ENCODE results near the gene ZNF385D. TPM values are rescaled to one million over a fixed set of nuclear protein-coding genes. Genes with fewer than 3 reads are reported as not detected.

The ZNF385D gene
- polyA plus RNA-seq, 1 of the 3 experiments (the other 2 are of a cell fraction): 1.8 TPM

- 88% methylated on average over 2 of the region's 2 CpGs for WGBS (ENCODE audit: low lambda C conversion rate)
- no peaks in the 10 kb centered on the region for H3F3A ChIP-seq (replicated peaks; ENCODE audit: insufficient read depth)
- peaks cover 0 to 3% of the 10 kb centered on the region in 2 experiments; a peak in 2 of 4 replicates for H3K4me1 ChIP-seq (ENCODE audit: control insufficient read depth in 1 of 2, insufficient read depth in 2 of 2, low read depth in 1 of 2, low read length in 1 of 2)
- ChIA-PET CTCF (interaction anchor here (1.1 kb wide), 1 partner anchor 8 kb away, joined by 3 read pairs; no protein-coding TSS in a partner anchor), POLR2A (interaction anchor here (0.6 kb wide), 1 partner anchor 186 kb away, joined by 3 read pairs; no protein-coding TSS in a partner anchor)
- no peaks in the 10 kb centered on the region for H3K9me2 ChIP-seq
- no peak overlapping the region for H3K9ac ChIP-seq
- H3K27ac ChIP-seq (ENCODE audit: low read depth in 2 of 2, low read length in 1 of 2): no peak overlapping the region
- H4K20me1 ChIP-seq (ENCODE audit: insufficient read depth): no peaks in the 10 kb centered on the region
- no peak overlapping the region for H3K4me2 ChIP-seq
- no peak for TF ChIP-seq MAX (IDR thresholded peaks at IDR 0.05; ENCODE audit: low read depth)
- H3K27me3 ChIP-seq (ENCODE audit: insufficient read depth): no peaks in the 10 kb centered on the region
- H3K79me2 ChIP-seq (ENCODE audit: insufficient read depth): no peaks in the 10 kb centered on the region
- H3K4me3 ChIP-seq (ENCODE audit: low read depth in 2 of 2, low read length in 1 of 2): no peak overlapping the region
- DNase-seq: no peak
- no peaks in the 10 kb centered on the region for H3K9me3 ChIP-seq
- no peak overlapping the region for H2AFZ ChIP-seq (ENCODE audit: low read depth)
- no peaks in the 10 kb centered on the region for H3K36me3 ChIP-seq (replicated peaks in 1 of 2; ENCODE audit: control insufficient read depth in 1 of 2, insufficient read depth in 2 of 2, low read length in 1 of 2)
These were observed 106.7 kb downstream of the ZNF385D start for GRCh38 chr3:21644268-21644667.

- Histone ChIP-seq H3K4me1 (ENCODE audit: control insufficient read depth in 1 of 2, insufficient read depth in 2 of 2, low read depth in 1 of 2, low read length in 1 of 2) (peaks cover 0 to 3% of the 10 kb centered on the region in 2 experiments; a peak in 2 of 4 replicates), H2AFZ (ENCODE audit: low read depth) (no peak overlapping the region), H3K36me3 (replicated peaks in 1 of 2; ENCODE audit: control insufficient read depth in 1 of 2, insufficient read depth in 2 of 2, low read length in 1 of 2) (no peaks in the 10 kb centered on the region), H4K20me1 (ENCODE audit: insufficient read depth) (no peaks in the 10 kb centered on the region), H3K27ac (ENCODE audit: low read depth in 2 of 2, low read length in 1 of 2) (no peak overlapping the region), H3K79me2 (ENCODE audit: insufficient read depth) (no peaks in the 10 kb centered on the region), H3K4me3 (ENCODE audit: low read depth in 2 of 2, low read length in 1 of 2) (no peak overlapping the region), H3K4me2 (no peak overlapping the region), H3K9me3 (no peaks in the 10 kb centered on the region), H3K9ac (no peak overlapping the region), H3F3A (replicated peaks; ENCODE audit: insufficient read depth) (no peaks in the 10 kb centered on the region), H3K27me3 (ENCODE audit: insufficient read depth) (no peaks in the 10 kb centered on the region), H3K9me2 (no peaks in the 10 kb centered on the region)
- no peak for DNase-seq
- no peak for TF ChIP-seq CTCF (IDR thresholded peaks at IDR 0.05)
- no peak for TF ChIP-seq GATA2 (CRISPR knock-in tag; IDR thresholded peaks at IDR 0.05)
- TF ChIP-seq EP300 (IDR thresholded peaks at IDR 0.05; ENCODE audit: borderline replicate concordance in 1 of 2, low read depth in 1 of 2, low read length in 1 of 2): no peak
- no peak for TF ChIP-seq MEF2A (IDR thresholded peaks at IDR 0.05; ENCODE audit: borderline replicate concordance, low read depth)
- no peak for TF ChIP-seq POLR2AphosphoS5 (IDR thresholded peaks at IDR 0.05; ENCODE audit: low read depth, low read length)
- no peak for TF ChIP-seq TCF12 (IDR thresholded peaks at IDR 0.05)
- TF ChIP-seq PBX3 (IDR thresholded peaks at IDR 0.05): no peak
- no peak for TF ChIP-seq RXRA (IDR thresholded peaks at IDR 0.05; ENCODE audit: borderline replicate concordance, low read depth)
- TF ChIP-seq NFIC (IDR thresholded peaks at IDR 0.05; ENCODE audit: borderline replicate concordance): no peak
- no peak for TF ChIP-seq USF1 (IDR thresholded peaks at IDR 0.05; ENCODE audit: borderline replicate concordance, low read depth)
- no peak for TF ChIP-seq RFX5 (IDR thresholded peaks at IDR 0.05; ENCODE audit: low read length)
- TF ChIP-seq FOXJ3 (CRISPR knock-in tag; IDR thresholded peaks at IDR 0.05): no peak
- no peak for TF ChIP-seq REST (IDR thresholded peaks at IDR 0.05; ENCODE audit: low read depth, low read length)
- no peak for TF ChIP-seq GABPA (IDR thresholded peaks at IDR 0.05; ENCODE audit: low read depth)
- TF ChIP-seq ELF1 (IDR thresholded peaks at IDR 0.05): no peak
- TF ChIP-seq FOSL2 (IDR thresholded peaks at IDR 0.05; ENCODE audit: borderline replicate concordance, low read depth): no peak
- TF ChIP-seq IRF3 (IDR thresholded peaks at IDR 0.05; ENCODE audit: low read depth, low read length): no peak
- no peak for TF ChIP-seq YY1 (IDR thresholded peaks at IDR 0.05; ENCODE audit: low read depth)
- no peak for TF ChIP-seq SIN3A (IDR thresholded peaks at IDR 0.05; ENCODE audit: borderline replicate concordance, low read depth, low read length)
- CTCF ChIA-PET: no interaction called here
- 85% methylated on average over 2 of the region's 2 CpGs for WGBS (ENCODE audit: low lambda C conversion rate)
- POLR2A ChIA-PET: no interaction called here
These were observed 107.3 kb downstream of the ZNF385D start for GRCh38 chr3:21643752-21644151.

Measured in SK-N-SH (cell line).